Fibroblast of the aortic adventitia (primary cell): ENCODE data around the gene HEATR1. TPM values are rescaled to one million over a fixed set of nuclear protein-coding genes. Genes with fewer than 3 reads are reported as not detected.
"Not testable (repeated sequence)": the region's sequence is repeated elsewhere in the genome, so short reads cannot be mapped to it uniquely, and the experiment has no call there.

Experiments used
- DNase-seq: peaks from one replicate; pipeline ENCODE4 v3.0.0-alpha.2; 2010; ENCODE audit warnings: low read depth
- H3K4me3 ChIP-seq: 2 replicates; pipeline ENCODE4 v1.5.1; 2011; ENCODE audit warnings: low read depth, mild to moderate bottlenecking, control low read depth, low read length, moderate library complexity
- total RNA-seq: library from RNA; depleted of rRNA; stranded (reverse); fragments of >200 nt; gene quantifications from 2 replicates; pipeline ENCODE4 v1.2.3, GENCODE V29; 2012; ENCODE audit warnings: low replicate concordance
- TF ChIP-seq, protein P1 (sequence below): IDR thresholded peaks from 2 replicates; pipeline ENCODE4 v1.5.1; 2011; ENCODE audit warnings: mild to moderate bottlenecking, low read length, control low read depth, inconsistent platforms; ENCODE audit not compliant: insufficient read depth

The HEATR1 gene
- total RNA-seq, 1 donor: 62.5 TPM

- TF ChIP-seq, protein P1, sequence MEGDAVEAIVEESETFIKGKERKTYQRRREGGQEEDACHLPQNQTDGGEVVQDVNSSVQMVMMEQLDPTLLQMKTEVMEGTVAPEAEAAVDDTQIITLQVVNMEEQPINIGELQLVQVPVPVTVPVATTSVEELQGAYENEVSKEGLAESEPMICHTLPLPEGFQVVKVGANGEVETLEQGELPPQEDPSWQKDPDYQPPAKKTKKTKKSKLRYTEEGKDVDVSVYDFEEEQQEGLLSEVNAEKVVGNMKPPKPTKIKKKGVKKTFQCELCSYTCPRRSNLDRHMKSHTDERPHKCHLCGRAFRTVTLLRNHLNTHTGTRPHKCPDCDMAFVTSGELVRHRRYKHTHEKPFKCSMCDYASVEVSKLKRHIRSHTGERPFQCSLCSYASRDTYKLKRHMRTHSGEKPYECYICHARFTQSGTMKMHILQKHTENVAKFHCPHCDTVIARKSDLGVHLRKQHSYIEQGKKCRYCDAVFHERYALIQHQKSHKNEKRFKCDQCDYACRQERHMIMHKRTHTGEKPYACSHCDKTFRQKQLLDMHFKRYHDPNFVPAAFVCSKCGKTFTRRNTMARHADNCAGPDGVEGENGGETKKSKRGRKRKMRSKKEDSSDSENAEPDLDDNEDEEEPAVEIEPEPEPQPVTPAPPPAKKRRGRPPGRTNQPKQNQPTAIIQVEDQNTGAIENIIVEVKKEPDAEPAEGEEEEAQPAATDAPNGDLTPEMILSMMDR: no peak
- H3K4me3 ChIP-seq: no peak overlapping the region
- no peak for DNase-seq
Measured at GRCh38 chr1:236511735-236512418, 92.4 kb downstream of the HEATR1 start.

DNA sequence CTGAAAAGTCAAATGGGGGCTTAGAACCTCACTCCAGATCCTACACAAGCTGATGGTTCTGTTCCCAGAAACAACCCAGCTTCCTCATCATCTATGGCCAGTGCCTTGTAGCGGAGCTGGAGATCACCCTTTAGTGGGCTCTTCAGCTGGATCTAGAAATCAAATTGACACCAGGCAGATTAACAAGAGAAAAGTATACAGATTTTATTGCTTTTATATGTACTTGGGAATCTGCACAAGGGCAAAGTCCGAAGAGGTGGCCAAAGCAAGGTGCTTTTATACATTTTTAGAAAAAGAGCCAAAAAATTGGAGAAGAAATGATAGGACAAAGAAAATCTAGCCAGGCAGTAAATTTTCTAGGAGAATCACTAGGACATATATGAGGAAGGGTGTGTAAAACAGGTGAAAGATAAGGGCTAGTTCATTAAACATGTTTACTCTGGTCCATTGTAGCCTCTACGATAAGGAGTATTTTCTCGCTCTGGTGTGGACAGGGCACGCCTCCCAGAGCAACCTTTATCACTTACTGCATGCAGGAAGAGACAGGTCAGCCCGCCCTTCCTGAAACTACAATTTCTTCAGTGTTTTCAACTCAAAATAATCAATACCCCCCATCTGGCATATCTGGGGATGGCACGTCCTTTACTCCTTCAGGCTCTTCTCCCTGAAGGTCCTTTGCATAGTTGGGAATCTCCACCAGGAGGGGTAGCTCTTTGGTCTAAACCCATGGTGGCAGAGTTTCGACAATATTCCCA lies 94.5 kb downstream of the HEATR1 start:
- DNase-seq: no peak
- H3K4me3 ChIP-seq: no peak overlapping the region
- TF ChIP-seq, protein P1: no peak

DNA sequence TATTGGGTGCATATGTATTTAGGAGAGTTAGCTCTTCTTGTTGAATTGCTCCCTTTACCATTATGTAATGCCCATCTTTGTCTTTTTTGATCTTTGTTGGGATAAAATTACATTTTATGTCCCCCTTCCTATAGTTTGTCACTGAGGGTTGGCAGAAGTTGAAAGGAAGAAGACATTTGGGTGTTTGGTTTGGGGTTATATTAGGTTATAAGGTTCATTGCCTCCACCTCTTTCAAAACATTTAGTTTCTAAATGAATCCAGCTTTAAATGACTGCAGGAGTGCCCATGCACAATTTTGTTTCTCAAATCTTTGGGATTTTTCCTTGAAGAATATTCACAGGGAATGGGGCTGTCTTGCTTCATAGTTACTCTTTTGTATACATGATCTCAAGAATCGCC lies 95.1 kb downstream of the HEATR1 start:
- no peak for DNase-seq
- TF ChIP-seq, protein P1: no peak
- no peak overlapping the region for H3K4me3 ChIP-seq

DNA sequence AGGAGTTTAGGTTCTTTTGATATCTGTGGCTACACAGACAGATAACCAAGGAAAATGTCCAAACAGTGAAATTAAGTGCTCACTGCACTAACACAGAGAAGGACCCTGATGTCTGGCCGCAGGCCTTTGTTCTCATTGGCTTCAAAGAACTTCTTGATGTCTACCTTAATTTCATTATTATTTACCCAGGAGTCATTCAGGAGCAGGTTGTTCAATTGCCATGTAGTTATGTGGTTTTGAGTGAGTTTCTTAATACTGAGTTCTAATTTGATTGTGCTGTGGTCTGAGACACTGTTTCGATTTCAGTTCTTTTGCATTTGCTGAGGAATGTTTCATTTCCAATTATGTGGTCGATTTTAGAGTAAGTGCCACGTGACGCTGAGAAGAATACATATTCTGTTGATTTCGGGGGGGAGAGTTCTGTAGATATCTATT lies 95.7 kb downstream of the HEATR1 start:
- DNase-seq: no peak
- H3K4me3 ChIP-seq: no peak overlapping the region
- TF ChIP-seq, protein P1: no peak

GRCh38 chr1:236507022-236507700 lies 97.2 kb downstream of the HEATR1 start:
- no peak overlapping the region for H3K4me3 ChIP-seq
- peak; percentile 76 for DNase-seq
- TF ChIP-seq, protein P1: no peak

GRCh38 chr1:236504338-236504737 lies 100.0 kb downstream of the HEATR1 start:
- not testable (repeated sequence) for H3K4me3 ChIP-seq

More at GRCh38 chr1:236504338-236504737, 100.0 kb downstream of the HEATR1 start:
- DNase-seq: not testable (repeated sequence)
